ENCODE data around the gene RBM38.

DNA sequence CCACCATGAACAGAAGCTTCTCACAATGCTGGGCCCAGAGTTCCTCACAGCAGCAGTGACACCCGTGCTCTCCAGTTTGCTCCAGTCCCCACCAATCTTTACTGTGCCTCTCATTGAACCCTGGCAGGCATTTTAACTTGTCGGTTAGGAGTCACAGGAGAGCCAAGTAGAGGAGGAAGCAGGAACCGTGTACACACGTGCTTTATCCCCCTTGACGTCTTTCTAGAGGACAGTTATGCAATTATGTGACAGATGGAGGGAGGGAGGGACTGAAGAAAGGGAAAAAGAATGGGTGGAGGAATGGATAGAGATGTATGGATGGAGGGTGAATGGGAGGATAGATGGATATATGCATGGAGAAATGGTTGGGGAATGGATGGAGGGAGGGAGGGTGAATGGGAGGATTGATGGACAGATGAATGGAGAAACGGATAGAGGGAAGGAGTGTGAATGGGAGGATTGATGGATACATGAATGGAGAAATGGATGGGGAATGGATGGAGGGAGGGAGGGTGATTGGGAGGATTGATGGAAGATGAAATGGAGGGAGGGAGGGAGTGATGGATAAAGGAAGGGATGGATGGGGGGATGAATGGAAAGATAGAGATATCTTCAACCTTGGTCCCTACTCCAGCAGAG lies 26.0 kb downstream of the RBM38 start:
- TF ChIP-seq, protein P1, sequence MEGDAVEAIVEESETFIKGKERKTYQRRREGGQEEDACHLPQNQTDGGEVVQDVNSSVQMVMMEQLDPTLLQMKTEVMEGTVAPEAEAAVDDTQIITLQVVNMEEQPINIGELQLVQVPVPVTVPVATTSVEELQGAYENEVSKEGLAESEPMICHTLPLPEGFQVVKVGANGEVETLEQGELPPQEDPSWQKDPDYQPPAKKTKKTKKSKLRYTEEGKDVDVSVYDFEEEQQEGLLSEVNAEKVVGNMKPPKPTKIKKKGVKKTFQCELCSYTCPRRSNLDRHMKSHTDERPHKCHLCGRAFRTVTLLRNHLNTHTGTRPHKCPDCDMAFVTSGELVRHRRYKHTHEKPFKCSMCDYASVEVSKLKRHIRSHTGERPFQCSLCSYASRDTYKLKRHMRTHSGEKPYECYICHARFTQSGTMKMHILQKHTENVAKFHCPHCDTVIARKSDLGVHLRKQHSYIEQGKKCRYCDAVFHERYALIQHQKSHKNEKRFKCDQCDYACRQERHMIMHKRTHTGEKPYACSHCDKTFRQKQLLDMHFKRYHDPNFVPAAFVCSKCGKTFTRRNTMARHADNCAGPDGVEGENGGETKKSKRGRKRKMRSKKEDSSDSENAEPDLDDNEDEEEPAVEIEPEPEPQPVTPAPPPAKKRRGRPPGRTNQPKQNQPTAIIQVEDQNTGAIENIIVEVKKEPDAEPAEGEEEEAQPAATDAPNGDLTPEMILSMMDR (IDR thresholded peaks at IDR 0.05 in 2 of 3, conservative IDR thresholded peaks at IDR 0.05 in 1 of 3; ENCODE audit: insufficient read depth in 2 of 3, low read depth in 1 of 3, low read length in 3 of 3): no peak
- TF ChIP-seq SMC3 (conservative IDR thresholded peaks at IDR 0.05; ENCODE audit: insufficient read depth, low read depth, low read length) (no peak), ZNF347 (CRISPR knock-in tag; IDR thresholded peaks at IDR 0.05; ENCODE audit: low read depth) (no peak), CXXC5 (CRISPR knock-in tag; IDR thresholded peaks at IDR 0.05) (no peak), RUNX1 (IDR thresholded peaks at IDR 0.05; ENCODE audit: low read depth) (no peak), HNRNPUL1 (IDR thresholded peaks at IDR 0.05; ENCODE audit: low read length) (no peak), SMAD1 (IDR thresholded peaks at IDR 0.05; ENCODE audit: low read depth, low read length, partially characterized antibody) (no peak), RFX1 (IDR thresholded peaks at IDR 0.05) (no peak), ZNF707 (CRISPR knock-in tag; conservative IDR thresholded peaks at IDR 0.05) (no peak), KLF10 (CRISPR knock-in tag; IDR thresholded peaks at IDR 0.05) (no peak)
- TF ChIP-seq, protein P2, sequence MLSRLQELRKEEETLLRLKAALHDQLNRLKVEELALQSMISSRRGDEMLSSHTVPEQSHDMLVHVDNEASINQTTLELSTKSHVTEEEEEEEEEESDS (CRISPR knock-in tag; IDR thresholded peaks at IDR 0.05): no peak
- TF ChIP-seq, protein P3, sequence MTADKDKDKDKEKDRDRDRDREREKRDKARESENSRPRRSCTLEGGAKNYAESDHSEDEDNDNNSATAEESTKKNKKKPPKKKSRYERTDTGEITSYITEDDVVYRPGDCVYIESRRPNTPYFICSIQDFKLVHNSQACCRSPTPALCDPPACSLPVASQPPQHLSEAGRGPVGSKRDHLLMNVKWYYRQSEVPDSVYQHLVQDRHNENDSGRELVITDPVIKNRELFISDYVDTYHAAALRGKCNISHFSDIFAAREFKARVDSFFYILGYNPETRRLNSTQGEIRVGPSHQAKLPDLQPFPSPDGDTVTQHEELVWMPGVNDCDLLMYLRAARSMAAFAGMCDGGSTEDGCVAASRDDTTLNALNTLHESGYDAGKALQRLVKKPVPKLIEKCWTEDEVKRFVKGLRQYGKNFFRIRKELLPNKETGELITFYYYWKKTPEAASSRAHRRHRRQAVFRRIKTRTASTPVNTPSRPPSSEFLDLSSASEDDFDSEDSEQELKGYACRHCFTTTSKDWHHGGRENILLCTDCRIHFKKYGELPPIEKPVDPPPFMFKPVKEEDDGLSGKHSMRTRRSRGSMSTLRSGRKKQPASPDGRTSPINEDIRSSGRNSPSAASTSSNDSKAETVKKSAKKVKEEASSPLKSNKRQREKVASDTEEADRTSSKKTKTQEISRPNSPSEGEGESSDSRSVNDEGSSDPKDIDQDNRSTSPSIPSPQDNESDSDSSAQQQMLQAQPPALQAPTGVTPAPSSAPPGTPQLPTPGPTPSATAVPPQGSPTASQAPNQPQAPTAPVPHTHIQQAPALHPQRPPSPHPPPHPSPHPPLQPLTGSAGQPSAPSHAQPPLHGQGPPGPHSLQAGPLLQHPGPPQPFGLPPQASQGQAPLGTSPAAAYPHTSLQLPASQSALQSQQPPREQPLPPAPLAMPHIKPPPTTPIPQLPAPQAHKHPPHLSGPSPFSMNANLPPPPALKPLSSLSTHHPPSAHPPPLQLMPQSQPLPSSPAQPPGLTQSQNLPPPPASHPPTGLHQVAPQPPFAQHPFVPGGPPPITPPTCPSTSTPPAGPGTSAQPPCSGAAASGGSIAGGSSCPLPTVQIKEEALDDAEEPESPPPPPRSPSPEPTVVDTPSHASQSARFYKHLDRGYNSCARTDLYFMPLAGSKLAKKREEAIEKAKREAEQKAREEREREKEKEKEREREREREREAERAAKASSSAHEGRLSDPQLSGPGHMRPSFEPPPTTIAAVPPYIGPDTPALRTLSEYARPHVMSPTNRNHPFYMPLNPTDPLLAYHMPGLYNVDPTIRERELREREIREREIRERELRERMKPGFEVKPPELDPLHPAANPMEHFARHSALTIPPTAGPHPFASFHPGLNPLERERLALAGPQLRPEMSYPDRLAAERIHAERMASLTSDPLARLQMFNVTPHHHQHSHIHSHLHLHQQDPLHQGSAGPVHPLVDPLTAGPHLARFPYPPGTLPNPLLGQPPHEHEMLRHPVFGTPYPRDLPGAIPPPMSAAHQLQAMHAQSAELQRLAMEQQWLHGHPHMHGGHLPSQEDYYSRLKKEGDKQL (CRISPR knock-in tag; IDR thresholded peaks at IDR 0.05; ENCODE audit: borderline replicate concordance): no peak
